Type B pancreatic cell (in vitro differentiated cells): ENCODE measurements around the gene REEP3. TPM values are rescaled to one million over a fixed set of nuclear protein-coding genes. Genes with fewer than 3 reads are reported as not detected.
"Not testable (repeated sequence)": the region's sequence is repeated elsewhere in the genome, so short reads cannot be mapped to it uniquely, and the experiment has no call there.

Experiments used
- DNase-seq: peaks from one replicate; pipeline ENCODE4 v3.0.0; 2021; ENCODE audit warnings: mixed read lengths; ENCODE audit not compliant: unreplicated experiment; ENCODE audit errors: extremely low spot score
- H3K27ac Mint-ChIP-seq: 2 replicates; pipeline ENCODE4 v1.8.0; 2021; ENCODE audit warnings: mild to moderate bottlenecking, mixed read lengths
- H3K27me3 Mint-ChIP-seq: 2 replicates; pipeline ENCODE4 v1.8.0; 2021; ENCODE audit warnings: mixed read lengths
- H3K36me3 Mint-ChIP-seq: 2 replicates; pipeline ENCODE4 v1.8.0; 2021; ENCODE audit warnings: mixed read lengths
- H3K4me1 Mint-ChIP-seq: one replicate; pipeline ENCODE4 v1.8.0; 2021; ENCODE audit warnings: mixed read lengths; ENCODE audit not compliant: unreplicated experiment
- H3K4me3 Mint-ChIP-seq: 2 replicates; pipeline ENCODE4 v1.8.0; 2021; ENCODE audit warnings: mild to moderate bottlenecking, mixed read lengths
- H3K9me3 Mint-ChIP-seq: 2 replicates; pipeline ENCODE4 v1.8.0; 2021; ENCODE audit warnings: mixed read lengths
- CTCF ChIP-seq: fragments of 200-600 bp; sonication (generic); conservative IDR thresholded peaks from 2 replicates; pipeline ENCODE4 v1.5.0; 2021; ENCODE audit warnings: antibody characterized with exemption, mild to moderate bottlenecking
- total RNA-seq: library from RNA; stranded (reverse); gene quantifications from 2 replicates; pipeline ENCODE4 v1.2.1, GENCODE V29; 2021; ENCODE audit warnings: low replicate concordance

The REEP3 gene
- total RNA-seq, 1 donor from 2014 or later = 38.1 TPM

- no peak overlapping the region for H3K4me3 Mint-ChIP-seq
- no peak for TF ChIP-seq CTCF
- peaks cover 12% of the 10 kb centered on the region for H3K36me3 Mint-ChIP-seq
- H3K27ac Mint-ChIP-seq = no peak overlapping the region
- H3K9me3 Mint-ChIP-seq = peaks cover 4% of the 10 kb centered on the region
- peaks cover 10% of the 10 kb centered on the region for H3K4me1 Mint-ChIP-seq
- no peak for DNase-seq
- H3K27me3 Mint-ChIP-seq = no peaks in the 10 kb centered on the region
Measured at GRCh38 chr10:63558132-63558784, 37.1 kb downstream of the REEP3 start.

DNA sequence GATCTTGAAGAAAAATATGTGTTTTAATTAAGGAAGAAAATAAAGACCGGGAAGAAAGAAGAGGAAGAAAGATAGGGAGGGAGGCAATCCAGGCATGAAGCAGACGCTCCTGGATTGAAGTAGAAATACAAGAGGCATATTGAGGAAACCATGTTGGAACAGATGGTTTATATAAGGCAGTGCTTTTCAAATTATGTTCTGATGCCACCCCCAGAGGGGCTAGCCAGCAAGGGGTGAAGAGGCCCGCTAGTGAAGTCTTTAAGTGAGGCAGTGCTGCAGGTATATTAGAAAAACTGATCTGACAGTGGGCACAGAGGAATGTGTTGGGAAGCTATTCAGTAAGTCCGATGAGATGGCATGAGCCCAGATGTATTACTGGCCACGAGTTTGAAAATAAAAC, 40.1 kb downstream of the REEP3 start:
- Mint-ChIP-seq H3K27me3 (no peaks in the 10 kb centered on the region), H3K4me1 (peaks cover 7% of the 10 kb centered on the region), H3K27ac (no peak overlapping the region), H3K4me3 (no peak overlapping the region), H3K9me3 (no peaks in the 10 kb centered on the region), H3K36me3 (no peaks in the 10 kb centered on the region)
- TF ChIP-seq CTCF = no peak
- no peak for DNase-seq

GRCh38 chr10:63562391-63562790, 41.2 kb downstream of the REEP3 start:
- Mint-ChIP-seq H3K4me1 (peaks cover 7% of the 10 kb centered on the region), H3K27ac (no peak overlapping the region), H3K9me3 (no peaks in the 10 kb centered on the region), H3K27me3 (no peaks in the 10 kb centered on the region), H3K36me3 (peaks cover 1% of the 10 kb centered on the region), H3K4me3 (no peak overlapping the region)
- TF ChIP-seq CTCF = no peak
- DNase-seq = no peak

DNA sequence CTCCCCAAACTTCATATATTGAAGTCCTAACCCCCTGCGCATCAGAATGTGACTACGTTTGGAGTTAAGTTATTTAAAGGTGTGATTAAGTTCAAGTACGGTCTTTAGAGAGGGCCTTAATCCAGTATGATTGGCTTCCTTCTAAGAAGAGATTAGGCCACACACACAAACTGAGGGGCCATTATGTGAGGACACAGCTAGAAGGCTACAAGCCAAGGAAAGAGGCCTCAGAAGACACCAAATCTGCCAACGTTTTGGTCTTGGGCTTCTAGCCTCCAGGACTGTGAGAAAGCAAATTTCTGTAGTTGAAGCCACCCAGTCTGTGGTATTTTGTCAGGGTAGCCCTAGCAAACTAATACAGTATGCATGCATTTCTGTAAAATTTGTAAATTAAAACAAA, 41.7 kb downstream of the REEP3 start:
- Mint-ChIP-seq H3K9me3 (no peaks in the 10 kb centered on the region), H3K27me3 (no peaks in the 10 kb centered on the region), H3K4me1 (peaks cover 7% of the 10 kb centered on the region), H3K36me3 (peaks cover 5% of the 10 kb centered on the region), H3K4me3 (no peak overlapping the region), H3K27ac (no peak overlapping the region)
- no peak for TF ChIP-seq CTCF
- no peak for DNase-seq

DNA sequence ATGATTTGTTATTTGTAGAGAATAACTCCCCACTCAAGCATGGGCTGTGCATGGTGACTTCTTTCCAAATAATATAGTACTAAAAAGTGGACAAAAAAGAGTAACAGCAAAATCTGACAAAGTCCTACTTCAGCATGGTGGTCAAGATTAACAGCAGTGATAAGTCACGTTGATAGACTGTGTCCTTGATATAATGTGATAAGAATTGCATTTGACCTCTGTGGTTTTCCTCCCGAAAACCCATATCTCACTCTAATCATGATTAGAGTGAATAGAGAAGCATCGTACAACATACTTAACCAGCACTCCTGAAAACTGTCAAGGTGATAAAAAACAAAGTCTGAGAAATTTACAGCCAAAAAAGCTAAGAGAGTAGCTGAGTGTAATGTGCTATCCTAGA, 42.4 kb downstream of the REEP3 start:
- Mint-ChIP-seq H3K4me3 (no peak overlapping the region), H3K27ac (no peak overlapping the region), H3K9me3 (no peaks in the 10 kb centered on the region), H3K36me3 (peaks cover 5% of the 10 kb centered on the region), H3K27me3 (no peaks in the 10 kb centered on the region), H3K4me1 (peaks cover 7% of the 10 kb centered on the region)
- no peak for DNase-seq
- TF ChIP-seq CTCF = no peak

- not testable (repeated sequence) for H3K9me3 Mint-ChIP-seq, H3K27me3 Mint-ChIP-seq, H3K27ac Mint-ChIP-seq, H3K36me3 Mint-ChIP-seq, H3K4me1 Mint-ChIP-seq, DNase-seq, H3K4me3 Mint-ChIP-seq
Measured at GRCh38 chr10:63564731-63565130, 43.5 kb downstream of the REEP3 start.
